Measurements from ENCODE around the gene CLCNKA.
"Not testable (repeated sequence)": the region's sequence is repeated elsewhere in the genome, so short reads cannot be mapped to it uniquely, and the experiment has no call there.

The CLCNKA gene

DNA sequence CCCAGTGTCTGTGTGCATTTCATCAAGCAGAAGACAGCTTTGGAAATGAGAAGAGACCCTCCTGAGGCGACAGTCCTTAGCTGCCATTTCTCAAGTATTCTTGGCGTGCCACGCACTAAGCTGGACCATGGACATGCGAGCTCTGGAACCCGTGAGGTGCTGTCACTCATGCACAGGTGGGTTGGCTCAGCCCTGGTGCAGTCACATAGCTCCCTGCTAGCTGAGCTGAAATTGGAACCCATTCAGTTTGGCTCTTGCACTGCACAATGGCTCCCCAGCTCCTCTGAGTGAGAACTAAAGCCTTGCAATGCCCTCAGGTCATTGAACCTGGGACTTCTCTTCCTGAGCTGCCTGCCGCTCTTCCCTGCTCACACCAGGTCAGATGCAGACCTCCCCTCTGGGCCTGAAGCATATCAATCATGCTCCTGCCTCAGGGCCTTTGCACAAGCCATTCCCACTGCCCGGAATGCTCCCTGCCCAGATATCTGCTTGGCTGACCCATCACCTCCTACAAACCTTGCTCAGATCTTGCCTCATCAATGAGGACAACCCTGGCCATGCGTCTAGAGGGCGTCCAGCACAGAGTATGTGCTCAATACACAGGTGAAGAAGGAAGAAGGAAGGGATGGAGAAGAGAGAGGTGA, 24.1 kb upstream of the CLCNKA start:
- no peak for DNase-seq (ENCODE audit: low spot score)

DNA sequence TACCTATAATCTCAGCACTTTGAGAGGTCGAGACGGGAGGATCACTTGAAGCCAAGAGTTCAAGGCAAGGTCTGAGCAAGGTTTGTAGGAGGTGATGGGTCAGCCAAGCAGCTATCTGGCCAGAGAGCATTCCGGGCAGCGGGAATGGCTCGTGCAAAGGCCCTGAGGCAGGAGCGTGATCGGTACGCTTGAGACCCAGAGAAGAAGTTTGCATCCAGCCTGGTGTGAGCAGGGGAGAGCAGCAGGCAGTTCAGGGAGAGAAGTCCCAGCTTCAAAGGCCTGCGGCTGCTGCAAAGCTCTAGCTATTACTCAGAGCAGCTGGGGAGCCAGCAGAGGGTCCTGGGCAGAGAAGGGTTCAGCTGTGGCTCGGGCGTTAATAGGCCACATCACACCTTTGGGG, 22.9 kb upstream of the CLCNKA start:
- DNase-seq (ENCODE audit: low spot score), result no peak

DNA sequence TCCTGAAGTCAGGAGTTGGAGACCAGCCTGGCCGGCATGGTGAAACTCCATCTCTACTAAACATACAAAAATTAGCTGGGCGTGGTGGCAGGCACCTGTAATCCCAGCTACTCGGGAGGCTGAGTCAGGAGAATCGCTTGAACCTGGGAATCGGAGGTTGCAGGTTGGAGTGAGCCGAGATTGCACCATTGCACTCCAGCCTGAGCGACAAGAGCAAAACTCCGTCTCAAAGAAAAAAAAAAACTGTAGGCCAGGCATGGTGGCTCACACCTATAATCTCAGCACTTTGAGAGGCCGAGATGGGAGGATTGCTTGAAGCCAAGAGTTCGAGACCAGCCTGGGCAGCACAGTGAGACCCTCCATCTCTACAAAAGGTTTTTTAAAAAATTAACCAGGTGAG, 20.6 kb upstream of the CLCNKA start:
- not testable (repeated sequence) for DNase-seq (ENCODE audit: low spot score)

DNA sequence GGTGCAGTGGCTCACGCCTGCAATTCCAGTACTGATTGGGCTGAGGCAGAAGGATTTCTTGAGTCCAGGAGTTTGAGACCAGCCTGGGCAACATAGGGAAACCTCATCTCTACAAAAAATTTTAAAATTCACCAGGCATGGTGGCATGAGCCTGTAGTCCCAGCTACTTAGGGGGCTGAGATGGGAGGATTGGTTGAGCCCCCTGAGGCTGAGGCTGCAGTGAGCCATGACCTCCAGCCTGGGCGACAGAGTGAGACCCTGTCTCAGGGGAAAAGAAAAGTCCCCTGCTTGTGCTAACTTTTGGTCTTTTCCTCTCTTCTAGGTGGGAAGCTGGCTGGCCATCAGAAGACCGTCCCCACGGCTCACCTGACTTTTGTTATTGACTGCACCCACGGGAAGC, 16.2 kb upstream of the CLCNKA start:
- DNase-seq (ENCODE audit: low spot score), result no peak

DNA sequence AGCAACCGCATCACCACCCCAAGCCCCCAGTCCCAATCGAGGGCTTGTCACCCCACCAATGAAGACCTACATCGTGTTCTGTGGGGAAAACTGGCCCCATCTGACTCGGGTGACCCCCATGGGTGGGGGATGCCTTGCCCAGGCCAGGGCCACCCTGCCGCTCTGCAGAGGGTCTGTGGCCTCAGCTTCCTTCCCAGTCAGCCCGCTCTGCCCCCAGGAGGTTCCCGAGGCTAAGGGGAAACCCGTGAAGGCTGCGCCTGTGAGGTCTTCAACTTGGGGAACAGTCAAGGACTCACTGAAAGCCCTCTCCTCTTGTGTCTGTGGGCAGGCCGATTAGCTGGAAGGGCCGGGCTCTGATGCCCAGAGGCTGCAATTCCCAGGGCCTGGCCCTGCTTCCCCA, 15.8 kb upstream of the CLCNKA start:
- DNase-seq (ENCODE audit: low spot score), result no peak

DNA sequence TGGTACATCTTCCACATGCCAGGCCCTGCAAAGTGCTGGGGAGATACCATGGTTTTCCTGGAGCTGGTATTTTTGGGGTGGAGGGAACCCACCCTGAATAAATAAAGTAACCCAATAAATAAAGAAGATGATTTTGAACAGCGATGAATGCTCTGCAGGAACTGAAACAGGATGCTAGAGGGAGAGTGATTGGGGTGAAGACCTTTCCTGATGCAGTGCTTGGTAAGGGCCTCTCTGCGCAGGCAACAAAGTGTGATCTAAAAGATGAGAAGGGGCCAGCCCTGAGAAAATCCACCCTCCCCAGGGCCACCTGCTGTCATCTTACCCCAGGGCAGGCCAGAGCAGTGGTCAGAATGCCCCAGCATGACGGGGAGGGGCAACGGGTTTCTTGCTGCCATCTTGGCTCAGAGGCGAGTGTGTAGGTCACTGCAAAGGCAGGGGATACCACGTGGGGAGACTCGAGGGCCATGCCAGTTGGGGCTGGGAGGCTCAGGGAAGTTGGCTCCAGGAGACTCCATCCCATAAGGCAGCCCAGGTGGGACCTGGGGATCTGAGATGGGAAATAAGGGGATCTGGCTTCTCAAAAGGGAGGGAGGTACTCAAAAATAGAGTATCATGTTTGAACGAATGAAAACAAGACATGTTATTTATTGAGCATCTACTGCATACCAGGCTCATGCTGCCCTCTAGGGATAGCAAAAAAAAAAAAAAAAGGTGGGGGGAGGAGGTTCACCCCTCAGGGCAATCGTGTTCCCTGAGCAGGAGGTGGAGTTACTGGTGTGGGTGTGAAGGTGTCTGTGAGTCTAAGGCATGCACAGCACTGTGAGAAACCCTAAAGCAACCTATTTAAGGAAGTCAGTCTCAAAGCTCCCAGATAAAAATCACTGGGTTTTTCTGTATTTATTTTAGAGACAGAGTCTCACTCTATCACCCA, 15.0 kb upstream of the CLCNKA start:
- no peak for DNase-seq (ENCODE audit: low spot score)

DNA sequence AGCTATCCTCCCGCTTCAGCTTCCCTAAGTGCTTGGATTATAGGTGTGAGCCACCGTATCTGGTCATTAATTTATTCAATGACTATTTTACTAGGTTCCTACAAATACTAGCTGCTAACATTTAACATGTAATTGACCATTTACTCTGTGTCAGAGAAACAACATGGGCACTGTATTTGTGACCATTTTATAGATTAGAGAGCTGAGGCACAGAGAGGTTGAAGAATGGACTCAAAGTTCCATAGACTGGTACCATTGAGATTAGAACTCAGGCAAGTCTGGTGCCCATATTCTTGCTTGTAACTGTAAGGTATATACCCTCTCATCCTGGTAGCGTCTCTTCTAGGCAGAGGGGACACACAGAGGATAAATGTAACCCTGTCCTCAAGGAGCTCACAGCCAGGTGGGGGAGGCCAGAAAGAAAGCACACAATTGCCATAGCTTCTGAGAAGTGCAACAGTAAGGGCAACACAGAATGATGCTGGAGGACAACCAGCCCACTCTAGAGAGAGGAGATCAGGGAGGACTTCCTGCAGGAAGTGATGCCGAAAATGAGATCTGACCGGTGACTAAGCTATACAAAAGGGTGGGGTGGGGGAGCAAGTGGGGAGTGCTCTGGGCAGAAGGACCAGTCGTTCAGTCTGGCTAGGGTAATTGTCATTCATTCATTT, 14.0 kb upstream of the CLCNKA start:
- no peak for DNase-seq (ENCODE audit: low spot score)

DNA sequence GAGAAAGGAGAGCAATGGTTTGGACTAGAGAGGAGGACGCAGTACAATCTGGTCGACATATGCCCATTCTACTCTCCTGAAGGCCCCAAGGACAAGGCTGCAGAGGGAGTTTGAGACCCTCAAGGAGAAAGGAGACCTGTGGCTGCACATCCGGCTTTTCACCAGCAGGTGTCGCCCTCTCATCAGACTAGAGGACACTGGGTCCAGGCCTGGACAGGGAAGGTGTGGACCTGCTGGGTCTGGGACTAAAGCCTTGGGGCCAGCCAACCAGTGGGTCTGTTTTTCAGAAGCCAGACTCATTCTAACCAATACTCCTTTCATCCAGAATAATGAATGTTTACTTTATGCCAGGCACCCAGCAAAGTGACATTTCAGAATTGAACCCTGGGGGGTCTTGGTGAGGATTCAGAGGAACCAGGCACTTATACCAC, 12.8 kb upstream of the CLCNKA start:
- DNase-seq (ENCODE audit: low spot score), result peak; percentile 59

DNA sequence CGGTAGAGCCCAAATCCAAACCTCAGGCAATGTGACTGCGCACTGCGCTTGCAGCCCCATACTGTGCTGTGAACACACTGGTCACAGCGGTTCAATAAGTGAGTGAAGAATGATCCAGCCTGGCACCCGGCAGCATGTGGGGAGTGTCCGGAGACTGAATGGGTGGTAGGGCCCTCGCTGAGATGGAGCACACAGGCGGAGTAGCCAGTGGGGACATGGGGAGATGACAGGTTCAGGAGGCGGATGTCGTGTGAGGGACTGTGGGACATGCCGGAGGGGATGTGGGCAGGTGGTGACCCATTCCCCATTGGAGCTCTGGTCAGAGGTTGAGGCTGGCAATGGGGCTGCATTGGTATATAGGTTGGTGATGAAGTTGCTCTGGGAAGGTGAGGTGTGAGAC, 12.2 kb upstream of the CLCNKA start:
- no peak for DNase-seq (ENCODE audit: low spot score)

DNA sequence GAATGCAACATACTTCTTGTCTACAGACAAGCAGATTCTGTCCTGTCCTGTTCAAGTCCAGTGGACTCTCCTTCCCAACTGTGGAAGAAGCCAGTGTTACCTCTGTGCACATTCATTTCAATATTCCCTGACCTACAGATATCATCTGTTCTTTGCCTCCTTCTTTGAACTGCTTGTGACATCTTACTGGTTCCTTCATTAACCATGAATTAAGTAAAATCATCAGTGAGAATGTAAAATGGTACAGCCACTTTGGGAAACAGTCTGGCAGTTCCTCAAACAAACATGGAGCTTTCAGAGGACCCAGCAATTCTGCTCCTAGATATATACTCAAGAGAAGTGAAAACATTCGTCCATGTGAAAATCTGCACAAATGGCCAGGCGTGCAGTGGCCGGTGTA, 11.0 kb upstream of the CLCNKA start:
- no peak for DNase-seq (ENCODE audit: low spot score)

DNA sequence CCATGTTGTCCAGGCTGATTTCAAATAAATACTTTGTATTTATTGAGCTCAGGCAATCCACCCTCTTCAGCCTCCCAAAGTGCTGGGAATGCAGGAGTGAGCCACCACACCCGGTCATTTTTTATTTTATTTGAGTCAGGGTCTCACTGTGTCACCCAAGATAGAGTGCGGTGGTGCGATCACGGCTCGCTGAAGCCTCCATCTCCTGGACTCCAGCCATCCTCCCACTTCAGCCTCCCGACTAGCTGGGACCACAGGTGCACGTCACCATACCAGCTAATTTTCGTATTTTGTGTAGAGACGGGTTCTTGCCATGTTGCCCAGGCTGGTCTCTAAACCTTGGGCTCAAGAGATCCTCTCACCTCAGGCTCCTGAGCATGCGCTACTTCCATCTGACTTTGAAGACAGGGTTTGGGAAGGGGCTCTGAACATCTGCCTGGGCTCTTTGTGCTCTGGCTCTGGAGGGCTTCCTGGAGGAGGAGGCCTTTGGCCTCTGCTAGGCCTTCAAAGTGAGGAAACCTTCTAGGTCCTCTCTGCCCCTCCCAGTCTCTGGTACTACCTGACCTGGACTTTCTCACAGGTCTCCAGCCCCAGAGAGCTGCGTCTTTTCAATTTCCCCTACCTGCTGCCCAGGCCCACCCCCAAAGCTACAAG, 9.8 kb upstream of the CLCNKA start:
- no peak for DNase-seq (ENCODE audit: low spot score)

DNA sequence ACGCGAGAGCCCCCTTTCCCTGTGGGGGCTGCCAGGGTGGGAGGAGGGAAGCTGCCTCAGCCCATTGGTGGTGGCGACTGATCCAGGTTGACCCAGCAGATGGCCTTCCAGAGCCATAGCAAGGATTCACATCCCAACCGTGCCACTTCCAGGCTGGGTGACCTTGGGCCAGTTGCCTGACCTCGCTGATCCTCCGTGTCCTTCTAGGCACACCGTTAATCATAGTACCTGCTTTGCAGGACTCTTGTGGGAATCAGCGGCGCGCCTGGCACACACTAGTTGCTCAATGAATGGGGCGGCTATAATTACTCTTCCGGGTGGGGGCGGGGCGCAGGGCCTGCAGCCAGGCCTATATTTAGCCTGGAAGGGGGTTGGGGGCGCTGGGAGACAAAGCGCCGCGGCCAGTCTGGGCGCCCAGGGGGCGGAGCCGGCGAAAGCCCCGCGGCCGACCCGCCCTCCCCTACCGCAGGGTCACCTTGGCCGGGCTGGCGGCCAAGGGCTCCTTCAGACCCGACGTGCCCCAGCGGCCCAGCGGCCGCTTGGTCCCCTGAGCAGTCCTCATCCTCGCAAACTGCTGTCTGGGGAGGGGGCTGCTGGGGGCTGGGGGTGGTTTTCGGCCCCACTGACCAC, 9.1 kb upstream of the CLCNKA start:
- DNase-seq (ENCODE audit: low spot score), result no peak

DNA sequence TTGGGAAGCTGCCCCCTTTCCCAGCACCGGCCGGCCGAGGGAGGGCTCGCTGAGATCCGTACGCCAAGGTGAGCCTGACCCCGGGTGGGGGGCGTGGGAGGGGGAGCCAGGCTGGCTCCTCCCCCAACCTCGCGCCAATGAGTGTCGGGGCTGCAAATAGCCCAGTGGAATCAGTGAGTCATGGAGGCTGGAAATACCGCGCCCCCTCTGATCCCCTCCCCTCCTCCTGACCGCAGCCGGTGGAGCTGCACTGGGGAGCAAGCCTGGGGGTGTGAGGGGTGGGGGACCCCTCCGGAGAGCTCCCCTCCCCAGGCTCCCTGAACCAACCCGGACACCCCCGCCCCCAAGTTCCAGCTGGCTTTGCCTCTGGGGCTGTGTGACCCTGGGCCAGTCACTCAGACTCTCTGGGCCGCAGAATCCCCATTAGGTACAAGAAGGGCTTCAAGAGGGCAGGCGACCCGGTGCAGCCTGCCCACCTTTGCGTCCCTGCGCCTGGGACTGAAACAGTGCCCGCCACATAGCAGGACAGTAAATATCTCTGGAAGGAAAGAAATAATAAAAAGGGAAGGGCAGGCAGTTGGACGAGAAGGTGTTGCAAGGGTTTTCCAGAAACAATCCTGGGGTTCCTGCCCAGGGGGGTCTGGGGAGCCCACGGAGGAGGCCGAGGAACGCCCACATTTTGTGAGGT, 8.5 kb upstream of the CLCNKA start:
- no peak for DNase-seq (ENCODE audit: low spot score)

DNA sequence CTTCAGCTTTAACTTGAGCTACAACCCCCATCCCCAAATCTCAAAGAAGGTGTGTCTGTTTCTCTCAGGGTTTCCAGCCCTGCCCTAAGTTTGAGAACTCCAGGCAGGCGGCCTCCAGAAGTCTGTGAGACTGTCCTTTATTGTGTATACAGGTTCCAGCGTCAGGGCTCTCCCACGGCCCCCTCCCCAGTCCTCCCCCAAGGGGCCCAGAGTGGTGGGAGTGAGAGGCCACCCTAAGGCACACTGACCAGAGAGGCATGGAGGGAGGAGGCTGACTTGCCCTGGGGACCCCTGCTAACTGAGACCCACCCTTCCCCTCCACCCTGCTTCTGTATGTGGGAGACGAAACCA, 8.0 kb upstream of the CLCNKA start:
- DNase-seq (ENCODE audit: low spot score), result no peak

DNA sequence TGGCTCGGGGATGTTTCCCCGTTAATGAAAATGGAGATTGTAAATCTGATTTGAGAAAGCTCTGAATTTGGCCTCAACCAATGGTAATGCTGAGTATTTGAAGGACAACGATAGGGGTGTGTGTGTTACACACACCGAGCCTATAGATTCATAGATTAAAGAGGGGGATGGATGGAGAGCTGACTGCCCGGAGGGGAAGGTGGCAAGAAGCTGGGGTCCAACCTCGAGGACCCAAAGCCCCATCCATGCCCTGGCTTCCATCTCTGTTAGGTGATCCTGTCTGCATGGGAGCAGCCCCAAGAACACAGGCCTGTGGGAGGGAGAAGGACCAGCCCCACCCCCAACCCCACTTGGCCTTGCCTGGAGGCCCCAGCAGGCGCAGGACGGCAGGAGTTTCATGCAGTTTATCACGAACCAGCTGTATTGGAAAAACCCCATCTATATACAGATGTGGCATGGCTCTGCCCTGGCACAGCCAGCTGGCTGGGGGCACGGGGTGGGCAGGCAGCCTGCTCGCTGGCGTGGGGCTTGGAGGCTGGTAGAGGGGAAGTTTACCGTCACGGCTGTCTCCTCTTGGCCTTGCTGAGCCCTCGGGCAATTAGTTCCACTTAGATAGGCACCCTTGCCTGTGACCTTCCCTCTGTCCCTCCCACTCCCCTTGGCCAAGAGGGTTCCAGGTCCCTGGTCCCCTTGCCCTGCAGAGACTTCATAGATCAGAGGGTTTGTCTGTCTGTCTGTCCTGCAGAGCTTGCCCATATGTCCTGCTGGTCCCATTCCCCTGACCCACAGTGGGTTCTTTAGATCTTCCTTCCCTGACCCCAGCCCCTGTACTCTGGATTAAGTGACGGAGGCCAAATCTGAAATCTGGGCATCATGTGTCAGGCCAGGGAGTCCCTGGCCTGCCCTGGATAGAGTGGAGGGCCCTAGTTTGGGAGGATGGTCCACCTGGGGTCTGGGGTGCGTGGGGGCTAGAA, 7.0 kb upstream of the CLCNKA start:
- DNase-seq (ENCODE audit: low spot score), result no peak

DNA sequence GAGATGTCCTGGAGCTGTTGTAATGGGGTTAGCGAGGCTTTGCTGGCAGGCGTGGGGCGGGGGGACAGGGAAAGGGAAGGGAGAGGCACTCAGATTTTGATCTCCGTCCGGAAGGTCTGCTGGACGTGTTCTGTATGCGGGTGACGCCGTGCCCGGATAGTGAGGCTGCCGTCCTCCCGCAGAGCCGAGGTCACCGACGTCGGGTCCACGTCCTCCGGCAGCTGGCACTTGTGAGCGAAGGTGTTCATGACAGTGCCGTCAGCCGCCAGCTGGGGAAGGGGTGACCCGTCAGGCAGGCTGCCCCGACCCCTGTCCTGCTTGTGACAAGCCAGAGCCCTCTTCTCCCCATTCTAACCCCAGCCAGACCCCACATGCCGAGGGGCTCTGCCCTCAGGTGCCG, 6.3 kb upstream of the CLCNKA start:
- no peak for DNase-seq (ENCODE audit: low spot score)

DNA sequence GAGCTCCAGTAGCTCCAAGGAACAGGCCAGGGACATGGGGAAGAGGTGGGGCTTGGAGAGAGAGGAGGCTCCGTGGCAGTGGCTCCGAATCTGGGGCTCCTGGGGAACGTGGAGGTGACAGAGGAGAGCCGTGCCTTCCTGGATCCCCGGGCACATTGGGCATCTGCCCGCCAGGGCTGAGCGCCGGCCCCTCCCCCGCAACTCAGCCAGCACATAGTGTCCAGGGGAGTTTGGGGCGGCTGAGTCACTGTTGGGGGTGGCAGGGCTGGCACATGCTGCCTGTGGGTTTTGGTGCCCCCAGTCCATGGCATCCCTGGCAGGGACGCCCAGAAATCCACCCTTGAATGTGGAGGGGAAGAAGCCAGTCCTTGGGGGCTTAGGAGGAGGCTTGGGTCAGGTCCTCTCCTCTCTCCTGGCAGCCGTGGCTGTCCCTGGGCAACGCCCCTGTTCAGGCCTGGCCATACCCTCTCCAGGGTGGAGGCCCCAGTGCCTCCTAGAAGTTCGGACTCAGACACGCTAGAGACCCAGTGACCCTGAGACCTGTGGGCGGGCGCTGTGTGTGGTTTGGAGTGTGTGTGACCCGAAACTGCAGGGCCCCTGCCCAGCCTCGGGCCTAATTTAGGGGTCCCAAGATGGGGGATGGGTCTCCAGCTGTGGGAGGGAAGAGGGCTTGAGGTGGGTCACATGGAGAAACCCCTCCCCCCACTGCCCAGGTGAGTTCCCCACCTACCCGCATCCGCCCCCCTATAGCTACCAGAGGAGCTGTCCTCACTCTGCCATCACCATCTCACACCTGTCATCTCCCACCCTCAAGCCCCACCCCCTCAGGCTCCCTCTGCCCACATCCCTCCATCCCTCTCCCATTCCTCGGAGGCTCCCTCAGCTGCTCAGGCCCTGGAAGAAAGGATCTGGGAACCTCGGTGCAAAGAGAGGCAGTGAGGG, 5.6 kb upstream of the CLCNKA start:
- DNase-seq (ENCODE audit: low spot score), result no peak

DNA sequence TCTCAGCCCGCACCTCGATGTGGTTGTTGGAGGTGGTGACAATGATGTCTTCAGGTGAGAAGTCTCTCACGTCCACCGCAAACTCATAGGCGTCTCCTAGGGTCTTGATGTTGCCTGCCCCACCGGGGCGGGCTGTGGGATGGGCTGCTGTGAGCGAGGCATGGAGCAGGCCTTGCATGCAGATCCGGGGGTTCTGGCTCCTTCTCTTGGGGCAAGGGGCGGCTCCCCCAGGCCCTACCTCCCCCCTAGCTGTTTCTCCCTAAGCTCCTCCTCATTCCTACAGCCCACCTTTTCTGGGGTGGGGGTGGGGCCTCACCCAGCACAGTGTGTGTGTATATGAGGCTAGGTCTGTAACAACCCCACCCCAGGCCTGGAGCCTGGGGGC, 4.8 kb upstream of the CLCNKA start:
- DNase-seq (ENCODE audit: low spot score), result no peak
